Measurements from ENCODE around the gene SMAD6. TPM values are rescaled to one million over a fixed set of nuclear protein-coding genes. Genes with fewer than 3 reads are reported as not detected.

The SMAD6 gene
- total RNA-seq, 2 experiments from 2014 or later, result 0.40 TPM

GRCh38 chr15:66778314-66778665 lies 76.3 kb downstream of the SMAD6 start:
- Mint-ChIP-seq H3K9me3 (no peaks in the 10 kb centered on the region), H3K4me3 (no peak overlapping the region), H3K27ac (no peak overlapping the region), H3K4me1 (no peaks in the 10 kb centered on the region), H3K27me3 (peaks cover 4% of the 10 kb centered on the region), H3K36me3 (ENCODE audit: low read depth) (no peaks in the 10 kb centered on the region)
- ChIA-PET POLR2A (no interaction called here), CTCF (interaction anchor here (1.7 kb wide), 1 partner anchor 11 kb away, joined by 6 read pairs; no protein-coding TSS in a partner anchor)
- DNase-seq, result no peak

GRCh38 chr15:66778716-66779115 lies 76.7 kb downstream of the SMAD6 start:
- H3K36me3 Mint-ChIP-seq (ENCODE audit: low read depth), result no peaks in the 10 kb centered on the region
- no peaks in the 10 kb centered on the region for H3K9me3 Mint-ChIP-seq
- CTCF ChIA-PET, result interaction anchor here (1.7 kb wide), 1 partner anchor 11 kb away, joined by 6 read pairs; no protein-coding TSS in a partner anchor
- no peak overlapping the region for H3K27ac Mint-ChIP-seq
- H3K4me1 Mint-ChIP-seq, result no peaks in the 10 kb centered on the region
- peaks cover 4% of the 10 kb centered on the region for H3K27me3 Mint-ChIP-seq
- POLR2A ChIA-PET, result no interaction called here
- DNase-seq, result no peak
- no peak overlapping the region for H3K4me3 Mint-ChIP-seq

DNA sequence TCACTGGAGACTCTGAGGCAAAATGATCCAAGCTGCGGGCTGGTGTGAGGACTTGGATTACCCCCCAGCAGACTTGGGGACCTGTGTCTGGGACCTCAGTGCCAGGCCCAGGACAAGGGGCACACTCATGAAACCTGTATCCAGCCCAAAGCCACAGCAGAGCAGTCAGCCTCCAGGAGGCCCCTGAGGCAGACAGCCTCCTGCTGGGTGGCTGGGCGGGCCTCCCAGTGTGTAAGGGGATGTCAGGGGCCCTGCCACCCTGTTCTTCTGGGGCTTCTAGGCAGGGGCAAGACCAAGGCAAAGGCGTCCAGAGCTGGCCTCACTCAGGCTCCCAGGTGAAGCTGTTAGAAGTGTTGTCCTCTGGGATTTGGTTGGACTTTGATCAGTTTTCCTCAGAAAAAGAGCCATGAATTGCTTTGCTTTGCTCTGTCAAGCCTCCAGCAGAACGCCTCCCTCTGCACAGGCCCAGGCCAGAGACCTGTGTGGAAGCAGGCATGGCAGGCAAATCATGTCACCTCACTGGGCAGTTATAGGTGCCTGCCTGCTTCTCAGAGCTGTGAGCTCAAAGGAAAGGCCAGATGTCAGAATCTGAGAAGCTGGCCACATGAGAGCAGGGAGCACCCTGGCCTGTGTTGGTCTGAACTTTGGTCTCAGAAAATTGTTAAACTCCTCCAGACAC lies 77.4 kb downstream of the SMAD6 start:
- H3K9me3 Mint-ChIP-seq, result no peaks in the 10 kb centered on the region
- DNase-seq, result no peak
- no peaks in the 10 kb centered on the region for H3K4me1 Mint-ChIP-seq
- ChIA-PET CTCF (interaction anchor here (1.7 kb wide), 1 partner anchor 10 kb away, joined by 6 read pairs; no protein-coding TSS in a partner anchor), POLR2A (no interaction called here)
- H3K4me3 Mint-ChIP-seq, result no peak overlapping the region
- no peaks in the 10 kb centered on the region for H3K36me3 Mint-ChIP-seq (ENCODE audit: low read depth)
- H3K27ac Mint-ChIP-seq, result no peak overlapping the region
- H3K27me3 Mint-ChIP-seq, result peaks cover 4% of the 10 kb centered on the region

DNA sequence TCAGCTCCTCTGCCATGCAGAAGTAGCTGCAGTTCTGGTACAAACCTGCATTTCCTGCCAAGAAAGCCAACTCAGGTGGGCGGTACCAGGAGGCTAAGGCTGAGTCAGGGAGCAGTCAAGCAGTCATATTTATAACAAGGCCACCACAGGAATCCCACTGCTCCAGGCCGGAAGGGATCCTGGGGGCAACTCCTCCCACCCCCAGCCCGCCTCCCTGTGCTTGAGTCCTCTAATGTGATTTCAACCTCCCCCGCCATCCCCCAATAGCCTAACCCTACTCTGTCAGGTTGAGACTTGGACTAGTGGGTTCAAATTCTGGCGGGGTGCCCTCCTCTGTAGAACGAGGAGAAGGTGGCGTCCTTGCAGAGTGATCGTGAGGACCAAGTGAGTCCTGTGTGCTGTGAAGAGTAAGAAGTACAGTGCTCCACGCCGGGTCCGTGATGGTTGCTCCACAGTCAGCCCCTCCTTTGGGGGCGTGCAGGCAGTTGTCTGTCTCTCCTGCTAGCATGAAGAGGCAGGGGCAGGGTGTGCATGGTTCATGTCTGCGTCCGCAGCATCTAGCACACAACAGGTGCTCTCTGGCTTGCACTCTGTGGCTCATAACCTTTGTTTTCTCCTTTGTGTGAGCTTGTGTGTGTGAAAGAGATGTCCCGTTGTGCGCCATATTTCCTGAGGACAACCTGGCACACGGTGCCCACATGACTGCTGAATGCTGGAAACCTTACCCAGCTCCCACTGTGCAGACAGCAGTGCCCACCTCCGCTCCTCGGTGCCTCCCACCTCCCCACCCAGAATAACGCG lies 78.3 kb downstream of the SMAD6 start:
- Mint-ChIP-seq H3K27me3 (peaks cover 4% of the 10 kb centered on the region), H3K4me3 (no peak overlapping the region), H3K9me3 (no peaks in the 10 kb centered on the region), H3K27ac (no peak overlapping the region), H3K4me1 (no peaks in the 10 kb centered on the region), H3K36me3 (ENCODE audit: low read depth) (no peaks in the 10 kb centered on the region)
- DNase-seq, result no peak
- ChIA-PET POLR2A (no interaction called here), CTCF (no interaction called here)

DNA sequence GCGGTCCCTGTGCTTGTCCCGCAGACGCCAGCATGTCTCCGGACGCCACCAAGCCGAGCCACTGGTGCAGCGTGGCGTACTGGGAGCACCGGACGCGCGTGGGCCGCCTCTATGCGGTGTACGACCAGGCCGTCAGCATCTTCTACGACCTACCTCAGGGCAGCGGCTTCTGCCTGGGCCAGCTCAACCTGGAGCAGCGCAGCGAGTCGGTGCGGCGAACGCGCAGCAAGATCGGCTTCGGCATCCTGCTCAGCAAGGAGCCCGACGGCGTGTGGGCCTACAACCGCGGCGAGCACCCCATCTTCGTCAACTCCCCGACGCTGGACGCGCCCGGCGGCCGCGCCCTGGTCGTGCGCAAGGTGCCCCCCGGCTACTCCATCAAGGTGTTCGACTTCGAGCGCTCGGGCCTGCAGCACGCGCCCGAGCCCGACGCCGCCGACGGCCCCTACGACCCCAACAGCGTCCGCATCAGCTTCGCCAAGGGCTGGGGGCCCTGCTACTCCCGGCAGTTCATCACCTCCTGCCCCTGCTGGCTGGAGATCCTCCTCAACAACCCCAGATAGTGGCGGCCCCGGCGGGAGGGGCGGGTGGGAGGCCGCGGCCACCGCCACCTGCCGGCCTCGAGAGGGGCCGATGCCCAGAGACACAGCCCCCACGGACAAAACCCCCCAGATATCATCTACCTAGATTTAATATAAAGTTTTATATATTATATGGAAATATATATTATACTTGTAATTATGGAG lies 79.1 kb downstream of the SMAD6 start:
- Mint-ChIP-seq H3K27me3 (peaks cover 4% of the 10 kb centered on the region), H3K36me3 (ENCODE audit: low read depth) (no peaks in the 10 kb centered on the region), H3K4me3 (no peak overlapping the region), H3K4me1 (no peaks in the 10 kb centered on the region), H3K27ac (no peak overlapping the region), H3K9me3 (no peaks in the 10 kb centered on the region)
- no peak for DNase-seq
- POLR2A ChIA-PET, result no interaction called here
- CTCF ChIA-PET, result no interaction called here

DNA sequence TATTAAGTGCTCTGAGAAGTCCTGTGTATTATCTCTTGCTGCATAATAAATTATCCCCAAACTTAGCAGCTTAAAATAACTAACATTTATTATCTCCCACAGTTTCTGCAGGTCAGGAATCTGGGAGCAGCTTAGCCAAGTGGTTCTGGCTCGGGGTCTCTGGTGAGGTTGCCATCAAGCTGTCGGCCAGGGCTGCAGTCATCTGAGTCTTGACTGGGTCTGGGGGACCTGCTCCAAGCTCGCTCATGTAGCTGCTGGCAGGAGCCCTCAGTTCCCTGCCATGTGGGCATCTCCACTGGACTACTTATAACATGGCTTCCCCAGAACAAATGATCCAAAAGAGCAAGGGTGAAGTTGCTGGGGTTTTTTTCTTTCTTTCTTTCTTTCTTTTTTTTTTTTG lies 80.7 kb downstream of the SMAD6 start:
- POLR2A ChIA-PET, result no interaction called here
- H3K9me3 Mint-ChIP-seq, result no peaks in the 10 kb centered on the region
- DNase-seq, result no peak
- CTCF ChIA-PET, result no interaction called here
- H3K4me3 Mint-ChIP-seq, result no peak overlapping the region
- no peaks in the 10 kb centered on the region for H3K36me3 Mint-ChIP-seq (ENCODE audit: low read depth)
- peaks cover 4% of the 10 kb centered on the region for H3K27me3 Mint-ChIP-seq
- H3K4me1 Mint-ChIP-seq, result no peaks in the 10 kb centered on the region
- H3K27ac Mint-ChIP-seq, result no peak overlapping the region

DNA sequence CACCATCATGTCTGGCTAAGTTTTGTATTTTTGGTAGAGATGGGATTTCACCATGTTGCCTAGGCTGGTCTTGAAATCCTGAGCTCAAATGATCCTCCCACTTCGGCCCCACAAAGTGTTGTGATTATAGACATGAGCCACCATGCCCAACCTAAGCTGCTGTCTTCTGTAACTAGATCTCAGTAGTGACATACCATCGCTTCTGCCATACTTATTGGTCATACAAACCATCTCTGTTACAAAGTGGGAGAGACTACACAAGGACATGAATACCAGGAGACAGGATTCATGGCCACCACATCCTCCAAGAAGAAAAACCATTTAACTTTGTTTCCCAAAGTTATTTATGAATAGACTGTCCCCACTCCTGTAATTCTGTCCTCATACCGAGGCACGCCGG lies 81.3 kb downstream of the SMAD6 start:
- H3K4me1 Mint-ChIP-seq, result no peaks in the 10 kb centered on the region
- ChIA-PET POLR2A (no interaction called here), CTCF (no interaction called here)
- H3K9me3 Mint-ChIP-seq, result no peaks in the 10 kb centered on the region
- no peaks in the 10 kb centered on the region for H3K36me3 Mint-ChIP-seq (ENCODE audit: low read depth)
- no peak for DNase-seq
- H3K4me3 Mint-ChIP-seq, result no peak overlapping the region
- H3K27ac Mint-ChIP-seq, result no peak overlapping the region
- peaks cover 4% of the 10 kb centered on the region for H3K27me3 Mint-ChIP-seq

- H3K4me3 Mint-ChIP-seq, result no peak overlapping the region
Measured at GRCh38 chr15:66783725-66784124, 81.7 kb downstream of the SMAD6 start.

DNA sequence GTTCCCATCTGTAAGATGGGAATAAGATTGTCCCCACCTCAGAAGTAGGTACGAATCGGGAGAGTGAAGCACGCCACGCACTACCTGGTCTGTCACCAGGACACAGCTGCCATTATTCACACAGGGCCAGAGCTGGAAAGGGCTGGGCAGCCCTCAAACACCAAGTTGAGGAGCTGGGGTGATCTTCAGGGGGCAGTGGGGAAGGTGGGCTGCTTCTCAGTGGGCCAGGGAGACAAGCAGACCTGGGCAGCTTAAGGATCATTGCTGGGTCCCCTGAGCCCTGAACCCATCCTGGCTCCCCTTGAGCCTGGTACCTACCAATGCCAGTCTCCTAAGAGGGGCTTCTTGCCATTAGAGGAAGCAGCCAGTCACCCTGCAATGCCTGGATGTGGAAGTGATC lies 82.1 kb downstream of the SMAD6 start:
- no peak for DNase-seq
- Mint-ChIP-seq H3K27me3 (peaks cover 4% of the 10 kb centered on the region), H3K4me1 (no peaks in the 10 kb centered on the region), H3K9me3 (no peaks in the 10 kb centered on the region), H3K4me3 (no peak overlapping the region), H3K27ac (no peak overlapping the region), H3K36me3 (ENCODE audit: low read depth) (no peaks in the 10 kb centered on the region)
- CTCF ChIA-PET, result no interaction called here
- POLR2A ChIA-PET, result no interaction called here

More at GRCh38 chr15:66783725-66784124, 81.7 kb downstream of the SMAD6 start:
- ChIA-PET CTCF (no interaction called here), POLR2A (no interaction called here)
- Mint-ChIP-seq H3K36me3 (ENCODE audit: low read depth) (no peaks in the 10 kb centered on the region), H3K27ac (no peak overlapping the region), H3K9me3 (no peaks in the 10 kb centered on the region), H3K27me3 (peaks cover 4% of the 10 kb centered on the region), H3K4me1 (no peaks in the 10 kb centered on the region)
- DNase-seq, result no peak

DNA sequence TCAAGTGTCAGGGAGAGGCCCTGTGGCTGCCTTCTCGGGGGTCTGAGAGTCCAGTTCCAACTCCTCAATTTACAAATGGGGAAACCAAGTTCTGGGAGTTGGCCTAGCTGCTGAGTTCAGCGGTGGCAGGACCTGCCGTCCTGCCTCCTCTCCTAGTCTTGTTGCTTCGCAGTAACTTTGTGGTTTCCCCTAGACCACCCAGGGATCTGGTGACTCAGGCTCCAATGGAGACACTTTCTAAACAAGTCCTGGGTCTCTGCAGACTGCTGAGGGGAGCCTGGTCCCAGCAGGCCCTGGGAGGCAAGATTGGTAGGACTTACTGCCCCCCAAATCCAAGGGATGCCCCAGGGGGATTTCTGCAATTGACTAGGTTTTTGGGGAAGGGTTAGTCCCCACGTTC lies 83.6 kb downstream of the SMAD6 start:
- Mint-ChIP-seq H3K27ac (no peak overlapping the region), H3K9me3 (no peaks in the 10 kb centered on the region), H3K4me3 (no peak overlapping the region), H3K27me3 (peaks cover 4% of the 10 kb centered on the region), H3K36me3 (ENCODE audit: low read depth) (no peaks in the 10 kb centered on the region), H3K4me1 (no peaks in the 10 kb centered on the region)
- DNase-seq, result no peak
- ChIA-PET CTCF (no interaction called here), POLR2A (no interaction called here)

- H3K27me3 Mint-ChIP-seq, result peaks cover 4% of the 10 kb centered on the region
- no peak overlapping the region for H3K27ac Mint-ChIP-seq
- H3K9me3 Mint-ChIP-seq, result no peaks in the 10 kb centered on the region
- H3K4me3 Mint-ChIP-seq, result no peak overlapping the region
- CTCF ChIA-PET, result no interaction called here
- no peaks in the 10 kb centered on the region for H3K36me3 Mint-ChIP-seq (ENCODE audit: low read depth)
- POLR2A ChIA-PET, result no interaction called here
- no peak for DNase-seq
- H3K4me1 Mint-ChIP-seq, result no peaks in the 10 kb centered on the region
Measured at GRCh38 chr15:66786222-66786621, 84.2 kb downstream of the SMAD6 start.

DNA sequence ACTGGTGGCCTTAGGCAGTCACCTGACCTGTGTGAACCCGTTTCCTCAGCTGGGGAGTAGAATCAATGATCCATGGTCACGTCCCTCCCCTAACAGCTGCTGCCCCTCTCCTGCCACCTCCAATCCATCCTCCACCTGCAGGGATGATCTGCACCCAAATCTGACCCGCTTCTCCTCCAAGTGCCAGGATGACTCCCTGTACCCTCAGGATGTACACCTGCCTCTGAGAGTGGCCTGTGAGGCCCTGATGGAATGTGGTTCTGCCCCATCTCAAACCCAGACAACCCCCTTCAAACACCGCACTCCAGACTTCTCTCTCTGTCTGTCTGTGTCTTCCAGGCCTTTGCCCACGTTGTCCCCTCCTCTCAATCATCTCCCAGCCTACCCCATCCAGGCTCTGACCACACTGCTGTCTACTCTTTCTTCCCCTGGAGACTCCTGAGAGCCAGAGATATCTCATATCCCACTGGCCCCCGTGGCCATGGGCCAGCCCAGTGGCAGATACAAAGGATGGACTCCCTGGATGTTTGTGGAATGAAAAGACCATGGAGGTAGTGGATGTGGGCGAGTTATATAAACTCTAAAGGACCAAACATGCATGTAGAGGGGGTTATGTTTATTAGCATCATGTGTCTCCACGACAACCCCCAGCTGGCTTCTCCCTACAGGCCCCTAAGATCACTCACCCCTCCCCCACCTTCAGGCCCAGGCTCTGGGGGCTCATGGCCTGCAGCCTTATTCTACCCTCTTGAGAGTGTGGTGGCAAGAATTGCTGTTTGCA lies 84.9 kb downstream of the SMAD6 start:
- H3K4me3 Mint-ChIP-seq, result no peak overlapping the region
- H3K27me3 Mint-ChIP-seq, result peaks cover 4% of the 10 kb centered on the region
- H3K36me3 Mint-ChIP-seq (ENCODE audit: low read depth), result no peaks in the 10 kb centered on the region
- H3K27ac Mint-ChIP-seq, result no peak overlapping the region
- no peak for DNase-seq
- H3K4me1 Mint-ChIP-seq, result no peaks in the 10 kb centered on the region
- CTCF ChIA-PET, result no interaction called here
- H3K9me3 Mint-ChIP-seq, result no peaks in the 10 kb centered on the region
- POLR2A ChIA-PET, result no interaction called here

- no peaks in the 10 kb centered on the region for H3K9me3 Mint-ChIP-seq
- ChIA-PET POLR2A (no interaction called here), CTCF (interaction anchor here (0.6 kb wide), 1 partner anchor 1461 kb away, joined by 3 read pairs; no protein-coding TSS in a partner anchor)
- H3K4me3 Mint-ChIP-seq, result no peak overlapping the region
- H3K36me3 Mint-ChIP-seq (ENCODE audit: low read depth), result no peaks in the 10 kb centered on the region
- no peaks in the 10 kb centered on the region for H3K4me1 Mint-ChIP-seq
- H3K27me3 Mint-ChIP-seq, result no peaks in the 10 kb centered on the region
- H3K27ac Mint-ChIP-seq, result no peak overlapping the region
- DNase-seq, result no peak
Measured at GRCh38 chr15:66787489-66787871, 85.4 kb downstream of the SMAD6 start.
